GM18868 (cell line): ENCODE data around the gene TSC2.
"Not testable (repeated sequence)": the region's sequence is repeated elsewhere in the genome, so short reads cannot be mapped to it uniquely, and the experiment has no call there.

ENCODE experiments used
- ATAC-seq: cut with Tn5 transposase; IDR thresholded peaks from one replicate; pipeline ENCODE4 v1.9.1; 2021; ENCODE audit warnings: mild to moderate bottlenecking, moderate library complexity; ENCODE audit not compliant: unreplicated experiment

Gene TSC2

GRCh38 chr16:2084895-2085625, 37.3 kb downstream of the TSC2 start:
- no peak for ATAC-seq

GRCh38 chr16:2085669-2086068, 37.9 kb downstream of the TSC2 start:
- ATAC-seq, result no peak

- ATAC-seq, result no peak
Observed at GRCh38 chr16:2086106-2086742, 38.4 kb downstream of the TSC2 start.

- ATAC-seq, result no peak
Observed at GRCh38 chr16:2086812-2087747, 39.3 kb downstream of the TSC2 start.

GRCh38 chr16:2087748-2088631, 40.2 kb downstream of the TSC2 start:
- ATAC-seq, result no peak

GRCh38 chr16:2088759-2089358, 41.1 kb downstream of the TSC2 start:
- no peak for ATAC-seq

GRCh38 chr16:2089706-2090480, 42.1 kb downstream of the TSC2 start:
- no peak for ATAC-seq

GRCh38 chr16:2090481-2090776, 42.6 kb downstream of the TSC2 start:
- no peak for ATAC-seq

GRCh38 chr16:2090777-2091546, 43.2 kb downstream of the TSC2 start:
- no peak for ATAC-seq

GRCh38 chr16:2091547-2092255, 43.9 kb downstream of the TSC2 start:
- ATAC-seq, result no peak

GRCh38 chr16:2092256-2092620, 44.5 kb downstream of the TSC2 start:
- ATAC-seq, result no peak

GRCh38 chr16:2092866-2093265, 45.1 kb downstream of the TSC2 start:
- ATAC-seq, result no peak

GRCh38 chr16:2093793-2094192, 46.0 kb downstream of the TSC2 start:
- no peak for ATAC-seq

- no peak for ATAC-seq
Observed at GRCh38 chr16:2095315-2095853, 47.6 kb downstream of the TSC2 start.

- no peak for ATAC-seq
Observed at GRCh38 chr16:2095918-2096582, 48.3 kb downstream of the TSC2 start.

- no peak for ATAC-seq
Observed at GRCh38 chr16:2096853-2097595, 49.2 kb downstream of the TSC2 start.

GRCh38 chr16:2097689-2098088, 49.9 kb downstream of the TSC2 start:
- not testable (repeated sequence) for ATAC-seq
